Measurements from ENCODE around the gene LRP2. TPM values are rescaled to one million over a fixed set of nuclear protein-coding genes. Genes with fewer than 3 reads are reported as not detected.

LRP2 gene
- total and polyA plus RNA-seq, 2 donors (not counting 1 experiment from before 2014, with no cell fraction given): under 0.01 TPM; not detected in 1

DNA sequence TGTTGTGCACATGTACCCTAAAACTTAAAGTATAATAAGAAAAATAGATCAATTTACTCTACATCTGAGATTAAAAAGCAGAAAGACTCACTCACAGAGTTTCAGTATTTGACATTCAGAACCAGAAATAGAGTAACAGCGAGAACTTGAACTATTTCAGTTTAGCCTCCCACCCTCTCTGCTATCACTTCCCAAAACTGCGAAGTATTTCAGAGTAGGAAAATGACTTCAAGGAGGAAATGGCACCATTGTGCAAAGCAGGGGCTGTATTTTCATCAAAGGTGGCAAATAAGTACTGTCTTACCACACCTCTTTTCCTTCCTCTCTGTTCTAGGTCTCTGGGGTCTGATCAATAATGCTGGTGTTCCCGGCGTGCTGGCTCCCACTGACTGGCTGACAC lies 279.3 kb downstream of the LRP2 start:
- no peaks in the 10 kb centered on the region for H3K27me3 ChIP-seq (ENCODE audit: control insufficient read depth, insufficient read depth, low read length)
- no peaks in the 10 kb centered on the region for H3K4me1 ChIP-seq (ENCODE audit: control insufficient read depth, extremely low read depth, insufficient read depth, low read length)
- no peak overlapping the region for H3K27ac ChIP-seq (ENCODE audit: insufficient read depth, low read length)
- H2AFZ ChIP-seq (ENCODE audit: low read length): no peak overlapping the region
- no peaks in the 10 kb centered on the region for H3K9me3 ChIP-seq (ENCODE audit: control insufficient read depth, insufficient read depth, low read depth, low read length)
- no peak overlapping the region for H3K9ac ChIP-seq (ENCODE audit: insufficient read depth, low read length)
- no peak for DNase-seq (ENCODE audit: low read depth in 2 of 2)
- no peak overlapping the region for H3K4me2 ChIP-seq (ENCODE audit: extremely low read depth, insufficient read depth, low read length)
- no peaks in the 10 kb centered on the region for H3K79me2 ChIP-seq (ENCODE audit: control insufficient read depth, insufficient read depth, low read length)
- H3K36me3 ChIP-seq (ENCODE audit: control insufficient read depth, insufficient read depth, low read length): no peaks in the 10 kb centered on the region
- no peak overlapping the region for H3K4me3 ChIP-seq (replicated peaks in 1 of 4; ENCODE audit: control extremely low read depth in 1 of 4, insufficient read depth in 1 of 4, low read depth in 3 of 4, low read length in 4 of 4)
- no peaks in the 10 kb centered on the region for H4K20me1 ChIP-seq (ENCODE audit: control insufficient read depth, extremely low read depth, insufficient read depth, low read length)
- TF ChIP-seq, protein P1, sequence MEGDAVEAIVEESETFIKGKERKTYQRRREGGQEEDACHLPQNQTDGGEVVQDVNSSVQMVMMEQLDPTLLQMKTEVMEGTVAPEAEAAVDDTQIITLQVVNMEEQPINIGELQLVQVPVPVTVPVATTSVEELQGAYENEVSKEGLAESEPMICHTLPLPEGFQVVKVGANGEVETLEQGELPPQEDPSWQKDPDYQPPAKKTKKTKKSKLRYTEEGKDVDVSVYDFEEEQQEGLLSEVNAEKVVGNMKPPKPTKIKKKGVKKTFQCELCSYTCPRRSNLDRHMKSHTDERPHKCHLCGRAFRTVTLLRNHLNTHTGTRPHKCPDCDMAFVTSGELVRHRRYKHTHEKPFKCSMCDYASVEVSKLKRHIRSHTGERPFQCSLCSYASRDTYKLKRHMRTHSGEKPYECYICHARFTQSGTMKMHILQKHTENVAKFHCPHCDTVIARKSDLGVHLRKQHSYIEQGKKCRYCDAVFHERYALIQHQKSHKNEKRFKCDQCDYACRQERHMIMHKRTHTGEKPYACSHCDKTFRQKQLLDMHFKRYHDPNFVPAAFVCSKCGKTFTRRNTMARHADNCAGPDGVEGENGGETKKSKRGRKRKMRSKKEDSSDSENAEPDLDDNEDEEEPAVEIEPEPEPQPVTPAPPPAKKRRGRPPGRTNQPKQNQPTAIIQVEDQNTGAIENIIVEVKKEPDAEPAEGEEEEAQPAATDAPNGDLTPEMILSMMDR (conservative IDR thresholded peaks at IDR 0.05 in 1 of 2, IDR thresholded peaks at IDR 0.05 in 1 of 2; ENCODE audit: low read depth in 1 of 2, low read length in 2 of 2): no peak
- TF ChIP-seq EZH2 (IDR thresholded peaks at IDR 0.05; ENCODE audit: low read length, missing control alignments): no peak

DNA sequence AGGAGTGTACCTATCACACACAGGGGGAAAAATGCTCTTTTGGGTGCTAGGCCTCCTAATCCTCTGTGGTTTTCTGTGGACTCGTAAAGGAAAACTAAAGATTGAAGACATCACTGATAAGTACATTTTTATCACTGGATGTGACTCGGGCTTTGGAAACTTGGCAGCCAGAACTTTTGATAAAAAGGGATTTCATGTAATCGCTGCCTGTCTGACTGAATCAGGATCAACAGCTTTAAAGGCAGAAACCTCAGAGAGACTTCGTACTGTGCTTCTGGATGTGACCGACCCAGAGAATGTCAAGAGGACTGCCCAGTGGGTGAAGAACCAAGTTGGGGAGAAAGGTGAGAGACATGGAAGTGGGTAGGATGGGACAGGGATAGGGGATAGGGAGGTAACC lies 280.8 kb downstream of the LRP2 start:
- Histone ChIP-seq H3K4me1 (ENCODE audit: control insufficient read depth, extremely low read depth, insufficient read depth, low read length) (no peaks in the 10 kb centered on the region), H4K20me1 (ENCODE audit: control insufficient read depth, extremely low read depth, insufficient read depth, low read length) (no peaks in the 10 kb centered on the region), H3K4me2 (ENCODE audit: extremely low read depth, insufficient read depth, low read length) (no peak overlapping the region), H2AFZ (ENCODE audit: low read length) (no peak overlapping the region), H3K9ac (ENCODE audit: insufficient read depth, low read length) (no peak overlapping the region), H3K27me3 (ENCODE audit: control insufficient read depth, insufficient read depth, low read length) (no peaks in the 10 kb centered on the region), H3K79me2 (ENCODE audit: control insufficient read depth, insufficient read depth, low read length) (no peaks in the 10 kb centered on the region), H3K4me3 (replicated peaks in 1 of 4; ENCODE audit: control extremely low read depth in 1 of 4, insufficient read depth in 1 of 4, low read depth in 3 of 4, low read length in 4 of 4) (no peak overlapping the region), H3K27ac (ENCODE audit: insufficient read depth, low read length) (no peak overlapping the region), H3K9me3 (ENCODE audit: control insufficient read depth, insufficient read depth, low read depth, low read length) (no peaks in the 10 kb centered on the region), H3K36me3 (ENCODE audit: control insufficient read depth, insufficient read depth, low read length) (no peaks in the 10 kb centered on the region)
- TF ChIP-seq EZH2 (IDR thresholded peaks at IDR 0.05; ENCODE audit: low read length, missing control alignments): no peak
- TF ChIP-seq, protein P1 (conservative IDR thresholded peaks at IDR 0.05 in 1 of 2, IDR thresholded peaks at IDR 0.05 in 1 of 2; ENCODE audit: low read depth in 1 of 2, low read length in 2 of 2): no peak
- peak in 1 of 2 donors; percentile 51 for DNase-seq (ENCODE audit: low read depth in 2 of 2)

DNA sequence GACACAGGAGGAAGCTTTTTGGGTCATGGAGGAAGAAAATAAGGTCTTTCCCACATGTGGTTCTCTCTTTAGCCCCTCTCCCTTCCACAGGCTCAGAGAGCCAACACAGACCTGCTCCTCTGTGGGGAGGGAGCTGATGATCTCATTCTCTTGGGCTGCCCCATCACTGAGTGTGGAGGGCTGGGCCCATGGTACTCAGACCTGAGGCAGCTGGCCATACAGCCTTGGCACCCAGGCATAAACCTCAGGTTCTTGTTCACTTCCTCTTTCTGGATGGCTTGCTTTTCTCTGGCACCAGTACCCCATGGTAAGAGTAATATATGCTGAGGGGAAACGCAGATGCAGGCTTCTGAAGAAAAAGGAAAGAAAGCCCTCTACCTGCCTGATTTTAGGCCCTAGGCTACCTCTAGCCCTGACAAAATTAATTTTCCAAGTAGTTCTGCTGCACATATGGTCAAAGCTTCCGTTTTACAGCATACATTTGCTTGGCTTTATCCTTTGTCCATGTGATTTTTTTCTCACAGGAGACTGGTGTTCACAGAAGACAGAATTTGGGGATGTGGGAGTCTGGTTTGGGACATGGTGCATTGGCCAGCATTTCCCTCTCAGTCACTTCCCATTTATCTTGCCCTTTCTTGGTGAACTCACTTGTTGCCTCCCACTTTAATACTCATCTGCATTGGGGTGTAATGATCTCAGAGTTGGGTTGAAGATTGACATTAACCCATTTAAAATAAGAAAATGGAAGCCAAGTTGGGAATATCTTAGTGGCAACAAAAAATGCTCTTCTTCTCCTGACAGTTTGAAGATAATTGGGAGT lies 281.9 kb downstream of the LRP2 start:
- DNase-seq (ENCODE audit: low read depth in 2 of 2): peak in 1 of 2 donors; percentile 56
- no peaks in the 10 kb centered on the region for H3K4me1 ChIP-seq (ENCODE audit: control insufficient read depth, extremely low read depth, insufficient read depth, low read length)
- no peak overlapping the region for H3K4me3 ChIP-seq (replicated peaks in 1 of 4; ENCODE audit: control extremely low read depth in 1 of 4, insufficient read depth in 1 of 4, low read depth in 3 of 4, low read length in 4 of 4)
- H3K27me3 ChIP-seq (ENCODE audit: control insufficient read depth, insufficient read depth, low read length): no peaks in the 10 kb centered on the region
- no peaks in the 10 kb centered on the region for H4K20me1 ChIP-seq (ENCODE audit: control insufficient read depth, extremely low read depth, insufficient read depth, low read length)
- no peaks in the 10 kb centered on the region for H3K36me3 ChIP-seq (ENCODE audit: control insufficient read depth, insufficient read depth, low read length)
- H3K79me2 ChIP-seq (ENCODE audit: control insufficient read depth, insufficient read depth, low read length): no peaks in the 10 kb centered on the region
- no peak overlapping the region for H3K4me2 ChIP-seq (ENCODE audit: extremely low read depth, insufficient read depth, low read length)
- H3K9me3 ChIP-seq (ENCODE audit: control insufficient read depth, insufficient read depth, low read depth, low read length): no peaks in the 10 kb centered on the region
- H2AFZ ChIP-seq (ENCODE audit: low read length): no peak overlapping the region
- TF ChIP-seq EZH2 (IDR thresholded peaks at IDR 0.05; ENCODE audit: low read length, missing control alignments): no peak
- TF ChIP-seq, protein P1 (conservative IDR thresholded peaks at IDR 0.05 in 1 of 2, IDR thresholded peaks at IDR 0.05 in 1 of 2; ENCODE audit: low read depth in 1 of 2, low read length in 2 of 2): no peak
- no peak overlapping the region for H3K9ac ChIP-seq (ENCODE audit: insufficient read depth, low read length)
- no peak overlapping the region for H3K27ac ChIP-seq (ENCODE audit: insufficient read depth, low read length)
